RWPE2 (cell line): ENCODE measurements around the gene HNRNPUL2.
A peak's percentile ranks its signal among the peaks of the same experiment; 100 is the strongest.
"Not testable (repeated sequence)": the region's sequence is repeated elsewhere in the genome, so short reads cannot be mapped to it uniquely, and the experiment has no call there.

Source experiments
- ATAC-seq: fragments of 200-7000 bp; cut with Tn5 transposase; 3 replicates; pipeline ENCODE4 v1.9.1; 2021; ENCODE audit warnings: low read depth
- DNase-seq: peaks from one replicate; pipeline ENCODE4 v3.0.0-alpha.2; 2020; ENCODE audit warnings: low spot score
- H3K27ac ChIP-seq: fragments of 450-650 bp; 2 replicates; pipeline ENCODE4 v1.5.1; 2017; ENCODE audit warnings: mild to moderate bottlenecking; ENCODE audit not compliant: poor library complexity, severe bottlenecking
- H3K27me3 ChIP-seq: fragments of 250-450 bp; sonication (Bioruptor Pico); 2 replicates; pipeline ENCODE4 v1.5.1; 2021; ENCODE audit warnings: mild to moderate bottlenecking, moderate library complexity; ENCODE audit not compliant: insufficient read depth, poor library complexity, severe bottlenecking
- H3K36me3 ChIP-seq: fragments of 250-450 bp; sonication (Bioruptor Pico); 2 replicates; pipeline ENCODE4 v1.5.1; 2020; ENCODE audit warnings: low read depth, mild to moderate bottlenecking, moderate library complexity
- H3K4me1 ChIP-seq: fragments of 250-450 bp; sonication (Bioruptor Pico); 2 replicates; pipeline ENCODE4 v1.5.1; 2021; ENCODE audit warnings: mild to moderate bottlenecking, moderate library complexity; ENCODE audit not compliant: insufficient read depth, poor library complexity, severe bottlenecking
- H3K4me3 ChIP-seq: fragments of 250-450 bp; sonication (Bioruptor Pico); 2 replicates; pipeline ENCODE4 v1.5.1; 2021; ENCODE audit warnings: mild to moderate bottlenecking, moderate library complexity; ENCODE audit not compliant: severe bottlenecking
- H3K9me3 ChIP-seq: fragments of 250-450 bp; sonication (Bioruptor Pico); 2 replicates; pipeline ENCODE4 v1.5.1; 2021; ENCODE audit warnings: mild to moderate bottlenecking, moderate library complexity; ENCODE audit not compliant: severe bottlenecking
- TF ChIP-seq, protein P1 (sequence below): fragments of 450-650 bp; IDR thresholded peaks from one replicate; pipeline ENCODE4 v1.5.1; 2017; ENCODE audit warnings: mild to moderate bottlenecking, moderate library complexity; ENCODE audit not compliant: poor library complexity, severe bottlenecking

The HNRNPUL2 gene

DNA sequence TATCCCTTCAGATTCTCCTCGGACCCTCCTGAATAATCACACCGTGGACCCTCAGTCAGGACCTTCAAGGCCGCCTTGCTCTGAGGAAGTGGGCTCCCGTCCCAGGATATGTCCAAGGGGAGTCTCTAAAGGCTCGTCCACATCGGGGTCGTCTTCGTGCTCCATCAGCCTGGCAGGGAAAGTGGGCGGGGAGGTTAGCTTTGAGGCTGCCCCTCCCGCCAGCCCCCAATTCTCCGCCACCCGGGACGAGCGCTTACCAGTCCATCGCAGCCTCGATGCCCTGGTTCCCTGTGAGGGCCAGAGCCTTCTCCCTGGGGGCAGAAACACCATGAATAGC, 48.9 kb downstream of the HNRNPUL2 start:
- Histone ChIP-seq H3K27ac (peak overlapping the region; percentile 34), H3K9me3 (no peaks in the 10 kb centered on the region), H3K27me3 (no peaks in the 10 kb centered on the region), H3K36me3 (peaks cover 40% of the 10 kb centered on the region), H3K4me3 (peak overlapping the region; percentile 84), H3K4me1 (peaks cover 9% of the 10 kb centered on the region)
- no peak; the same call in 2 of the 3 replicates for ATAC-seq
- no peak for DNase-seq
- TF ChIP-seq, protein P1, sequence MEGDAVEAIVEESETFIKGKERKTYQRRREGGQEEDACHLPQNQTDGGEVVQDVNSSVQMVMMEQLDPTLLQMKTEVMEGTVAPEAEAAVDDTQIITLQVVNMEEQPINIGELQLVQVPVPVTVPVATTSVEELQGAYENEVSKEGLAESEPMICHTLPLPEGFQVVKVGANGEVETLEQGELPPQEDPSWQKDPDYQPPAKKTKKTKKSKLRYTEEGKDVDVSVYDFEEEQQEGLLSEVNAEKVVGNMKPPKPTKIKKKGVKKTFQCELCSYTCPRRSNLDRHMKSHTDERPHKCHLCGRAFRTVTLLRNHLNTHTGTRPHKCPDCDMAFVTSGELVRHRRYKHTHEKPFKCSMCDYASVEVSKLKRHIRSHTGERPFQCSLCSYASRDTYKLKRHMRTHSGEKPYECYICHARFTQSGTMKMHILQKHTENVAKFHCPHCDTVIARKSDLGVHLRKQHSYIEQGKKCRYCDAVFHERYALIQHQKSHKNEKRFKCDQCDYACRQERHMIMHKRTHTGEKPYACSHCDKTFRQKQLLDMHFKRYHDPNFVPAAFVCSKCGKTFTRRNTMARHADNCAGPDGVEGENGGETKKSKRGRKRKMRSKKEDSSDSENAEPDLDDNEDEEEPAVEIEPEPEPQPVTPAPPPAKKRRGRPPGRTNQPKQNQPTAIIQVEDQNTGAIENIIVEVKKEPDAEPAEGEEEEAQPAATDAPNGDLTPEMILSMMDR = no peak

DNA sequence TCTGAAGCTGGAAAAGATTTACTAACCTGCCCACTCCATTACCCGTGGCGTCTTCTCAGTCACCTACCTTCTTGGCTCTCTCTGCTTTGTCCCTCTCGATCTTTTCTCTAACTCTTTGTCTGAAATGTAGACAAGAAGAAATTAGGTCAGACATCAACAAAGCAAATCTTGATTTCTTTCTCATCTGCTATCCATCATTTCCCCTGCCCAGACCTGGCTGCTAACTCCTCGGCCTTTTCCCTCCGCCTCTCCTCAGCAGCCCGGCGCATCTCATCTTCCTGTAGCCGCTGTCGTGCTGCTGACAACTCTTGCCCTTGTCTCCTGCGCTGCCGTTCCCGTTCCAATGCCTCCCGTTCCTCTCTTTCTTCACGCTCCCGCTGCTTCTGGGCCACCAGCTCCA, 49.5 kb downstream of the HNRNPUL2 start:
- Histone ChIP-seq H3K4me3 (peak overlapping the region; percentile 84), H3K36me3 (peaks cover 47% of the 10 kb centered on the region), H3K27ac (peak overlapping the region; percentile 34), H3K27me3 (no peaks in the 10 kb centered on the region), H3K9me3 (no peaks in the 10 kb centered on the region), H3K4me1 (peaks cover 9% of the 10 kb centered on the region)
- no peak for ATAC-seq
- DNase-seq = no peak
- TF ChIP-seq, protein P1 = no peak

DNA sequence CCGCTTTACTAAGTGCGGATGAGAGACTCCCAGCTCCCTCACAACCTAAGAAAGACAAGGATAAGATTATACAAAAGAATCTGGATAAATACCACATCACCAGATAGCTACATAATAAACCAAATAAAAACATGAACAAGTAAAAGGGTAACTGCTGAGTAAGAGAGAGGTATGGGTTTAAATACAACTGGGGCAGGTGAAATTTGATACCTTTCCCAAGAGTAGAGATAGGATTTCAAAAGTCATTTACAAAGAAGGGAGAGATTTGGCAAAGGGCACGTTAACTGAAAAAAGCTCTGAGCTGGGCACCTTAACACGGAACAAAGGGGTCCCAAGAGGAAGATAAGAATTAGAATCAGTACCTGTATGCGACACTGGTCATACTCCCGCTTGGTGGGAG, 50.1 kb downstream of the HNRNPUL2 start:
- Histone ChIP-seq H3K9me3 (no peaks in the 10 kb centered on the region), H3K27me3 (no peaks in the 10 kb centered on the region), H3K4me1 (peaks cover 12% of the 10 kb centered on the region), H3K36me3 (peaks cover 50% of the 10 kb centered on the region), H3K4me3 (no peak overlapping the region), H3K27ac (no peak overlapping the region)
- no peak for ATAC-seq
- TF ChIP-seq, protein P1 = no peak
- DNase-seq = no peak

DNA sequence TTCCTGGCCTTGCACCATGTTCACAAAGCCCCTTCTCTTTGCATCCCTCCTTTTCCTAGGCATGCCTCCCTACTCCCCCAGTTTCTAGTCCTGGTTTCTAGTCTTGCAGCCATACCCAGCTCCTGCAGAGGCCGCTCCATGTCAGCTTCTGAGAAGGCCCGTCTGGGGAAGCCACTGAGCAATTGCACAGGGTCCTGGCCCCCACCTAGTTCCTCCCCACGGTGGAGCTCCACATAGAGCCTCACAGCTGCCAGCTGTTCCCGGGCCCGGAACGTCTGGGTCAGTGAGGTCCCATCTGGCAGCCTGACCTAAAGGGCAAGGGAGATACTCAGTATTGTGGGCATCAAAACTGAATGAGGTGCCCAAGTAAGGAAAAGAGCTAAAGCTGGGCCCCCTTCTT, 50.6 kb downstream of the HNRNPUL2 start:
- DNase-seq = no peak
- H3K36me3 ChIP-seq = peaks cover 50% of the 10 kb centered on the region
- TF ChIP-seq, protein P1 = no peak
- H3K4me1 ChIP-seq = peaks cover 12% of the 10 kb centered on the region
- no peak overlapping the region for H3K4me3 ChIP-seq
- H3K27ac ChIP-seq = no peak overlapping the region
- no peaks in the 10 kb centered on the region for H3K27me3 ChIP-seq
- ATAC-seq = no peak
- no peaks in the 10 kb centered on the region for H3K9me3 ChIP-seq

DNA sequence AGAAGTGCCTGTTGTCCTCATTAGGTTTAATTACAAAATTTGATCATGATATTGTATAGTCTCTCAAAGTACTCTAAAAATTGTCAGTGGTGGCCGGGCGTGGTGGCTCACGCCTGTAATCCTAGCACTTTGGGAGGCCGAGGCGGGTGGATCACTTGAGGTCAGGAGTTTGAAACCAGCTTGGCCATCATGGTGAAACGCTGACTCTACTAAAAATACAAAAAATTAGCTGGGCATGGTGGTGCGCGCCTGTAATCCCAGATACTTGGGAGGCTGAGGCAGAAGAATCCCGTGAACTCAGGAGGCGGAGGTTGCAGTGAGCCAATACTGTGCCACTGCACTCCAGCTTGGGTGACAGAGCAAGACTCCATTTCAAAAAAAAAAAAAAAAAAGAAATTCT, 51.8 kb downstream of the HNRNPUL2 start:
- not testable (repeated sequence) for H3K27me3 ChIP-seq, H3K9me3 ChIP-seq, ATAC-seq, DNase-seq, H3K4me3 ChIP-seq, H3K27ac ChIP-seq
- H3K4me1 ChIP-seq = peaks cover 18% of the 10 kb centered on the region
- peaks cover 50% of the 10 kb centered on the region for H3K36me3 ChIP-seq
